Measurements from ENCODE around the gene TNPO1.

- TF ChIP-seq CTCF (IDR thresholded peaks at IDR 0.05; ENCODE audit: low read length) (no peak), EZH2 (IDR thresholded peaks at IDR 0.05; ENCODE audit: borderline replicate concordance, low read length) (no peak)
Measured at GRCh38 chr5:72954389-72954788, 137.9 kb downstream of the TNPO1 start.

Data from OCI-LY1 (cell line).